H9 (cell line): ENCODE measurements around the gene PIAS1. TPM values are rescaled to one million over a fixed set of nuclear protein-coding genes. Genes with fewer than 3 reads are reported as not detected.

Experiments
- DNase-seq: peaks from one replicate; pipeline ENCODE4 v3.0.0-alpha.2; 2017
- H2AFZ ChIP-seq: one replicate; pipeline ENCODE4 v1.6.1; 2013; ENCODE audit warnings: mild to moderate bottlenecking, low read length, control low read depth, moderate library complexity
- H2AK5ac ChIP-seq: 2 replicates; pipeline ENCODE4 v1.6.1; 2013; ENCODE audit warnings: low read length, control low read depth, mixed read lengths; ENCODE audit not compliant: insufficient read length
- H2BK120ac ChIP-seq: one replicate; pipeline ENCODE4 v1.6.1; 2013; ENCODE audit warnings: low read depth, mild to moderate bottlenecking, low read length, control low read depth, inconsistent platforms; ENCODE audit not compliant: poor library complexity, severe bottlenecking
- H2BK12ac ChIP-seq: 2 replicates; pipeline ENCODE4 v1.6.1; 2013; ENCODE audit warnings: low read length, control low read depth, mixed read lengths, low read depth; ENCODE audit not compliant: insufficient read length
- H2BK15ac ChIP-seq: 2 replicates; pipeline ENCODE4 v1.6.1; 2013; ENCODE audit warnings: low read depth, low read length, control low read depth
- H2BK20ac ChIP-seq: one replicate; pipeline ENCODE4 v1.6.1; 2013; ENCODE audit warnings: low read depth, mild to moderate bottlenecking, low read length, control low read depth, inconsistent platforms; ENCODE audit not compliant: poor library complexity, severe bottlenecking
- H2BK5ac ChIP-seq: 2 replicates; pipeline ENCODE4 v1.6.1; 2013; ENCODE audit warnings: low read length, control low read depth, mixed read lengths; ENCODE audit not compliant: insufficient read length
- H3K14ac ChIP-seq: 2 replicates; pipeline ENCODE4 v1.6.1; 2013; ENCODE audit warnings: low read length, control low read depth; ENCODE audit not compliant: insufficient read depth
- H3K18ac ChIP-seq: 2 replicates; pipeline ENCODE4 v1.6.1; 2013; ENCODE audit warnings: low read depth, mild to moderate bottlenecking, mixed read lengths, low read length, control low read depth; ENCODE audit not compliant: insufficient read length
- H3K23ac ChIP-seq: 2 replicates; pipeline ENCODE4 v1.6.1; 2013; ENCODE audit warnings: low read length, control low read depth, mixed read lengths, low read depth; ENCODE audit not compliant: insufficient read length
- H3K23me2 ChIP-seq: 2 replicates; pipeline ENCODE4 v1.6.1; 2013; ENCODE audit warnings: low read depth, mild to moderate bottlenecking, mixed read lengths, low read length, control low read depth; ENCODE audit not compliant: insufficient read length, poor library complexity, severe bottlenecking
- H3K27ac ChIP-seq: 2 replicates; pipeline ENCODE4 v1.5.1; 2013; ENCODE audit warnings: low read length, control low read depth, mixed read lengths, low read depth; ENCODE audit not compliant: insufficient read length
- H3K27me3 ChIP-seq: 2 replicates; pipeline ENCODE4 v1.6.1; 2013; ENCODE audit warnings: low read length, control low read depth, inconsistent platforms; ENCODE audit not compliant: insufficient read depth
- H3K4ac ChIP-seq: 2 replicates; pipeline ENCODE4 v1.6.1; 2013; ENCODE audit warnings: low read depth, mild to moderate bottlenecking, control low read depth, inconsistent platforms, low read length, moderate library complexity
- H3K4me1 ChIP-seq: 2 replicates; pipeline ENCODE4 v1.6.1; 2013; ENCODE audit warnings: low read length, control low read depth, inconsistent platforms; ENCODE audit not compliant: insufficient read depth
- H3K4me2 ChIP-seq: 2 replicates; pipeline ENCODE4 v1.6.1; 2013; ENCODE audit warnings: low read length, control low read depth, mixed read lengths; ENCODE audit not compliant: insufficient read length, insufficient read depth
- H3K56ac ChIP-seq: 2 replicates; pipeline ENCODE4 v1.6.1; 2013; ENCODE audit warnings: low read depth, mild to moderate bottlenecking, mixed read lengths, low read length, control low read depth; ENCODE audit not compliant: insufficient read length
- H3K79me1 ChIP-seq: 2 replicates; pipeline ENCODE4 v1.6.1; 2013; ENCODE audit warnings: low read depth, mild to moderate bottlenecking, moderate library complexity, low read length, control low read depth, inconsistent platforms; ENCODE audit not compliant: insufficient read depth, poor library complexity, severe bottlenecking
- H3K79me2 ChIP-seq: 2 replicates; pipeline ENCODE4 v1.6.1; 2013; ENCODE audit warnings: low read length, control low read depth, inconsistent platforms; ENCODE audit not compliant: insufficient read depth
- H3K9ac ChIP-seq: 2 replicates; pipeline ENCODE4 v1.6.1; 2013; ENCODE audit warnings: low read length, control low read depth, mixed read lengths; ENCODE audit not compliant: insufficient read length; ENCODE audit errors: extremely low read depth
- H3K9me3 ChIP-seq: one replicate; pipeline ENCODE4 v1.6.1; 2013; ENCODE audit warnings: low read depth, low read length, inconsistent platforms; ENCODE audit not compliant: control insufficient read depth
- H3T11ph ChIP-seq: one replicate; pipeline ENCODE4 v1.6.1; 2013; ENCODE audit warnings: mild to moderate bottlenecking, low read length, control low read depth, inconsistent platforms
- H4K20me1 ChIP-seq: one replicate; pipeline ENCODE4 v1.6.1; 2013; ENCODE audit not compliant: control insufficient read depth, insufficient read length, insufficient read depth
- H4K5ac ChIP-seq: 2 replicates; pipeline ENCODE4 v1.6.1; 2013; ENCODE audit warnings: low read depth, mild to moderate bottlenecking, mixed read lengths, low read length, control low read depth; ENCODE audit not compliant: insufficient read length
- H4K8ac ChIP-seq: replicated peaks from 2 replicates; pipeline ENCODE4 v1.6.1; 2013; ENCODE audit warnings: low read length, control low read depth, mixed read lengths, low read depth; ENCODE audit not compliant: insufficient read length
- H4K91ac ChIP-seq: 2 replicates; pipeline ENCODE4 v1.6.1; 2013; ENCODE audit warnings: low read depth, mild to moderate bottlenecking, moderate library complexity, mixed read lengths, low read length, control low read depth; ENCODE audit not compliant: insufficient read length
- H3K27ac Mint-ChIP-seq, 3 experiments: 2 replicates in 2 of 3; 3 replicates in 1 of 3; pipeline ENCODE4 v1.8.0; 2020 to 2021; ENCODE audit warnings: mixed read lengths in 3 of 3, mild to moderate bottlenecking in 1 of 3, moderate library complexity in 1 of 3
- H3K27me3 Mint-ChIP-seq: 2 replicates; pipeline ENCODE4 v1.8.0; 2021; ENCODE audit warnings: low read depth, mild to moderate bottlenecking, moderate library complexity, mixed read lengths
- H3K36me3 Mint-ChIP-seq, 3 experiments: 2 replicates in 2 of 3; 3 replicates in 1 of 3; pipeline ENCODE4 v1.8.0; 2020 to 2021; ENCODE audit warnings: low read depth in 3 of 3, mixed read lengths in 3 of 3; ENCODE audit not compliant: insufficient read depth in 1 of 3
- H3K4me1 Mint-ChIP-seq, 2 experiments: 2 replicates each; pipeline ENCODE4 v1.8.0; 2020; ENCODE audit warnings: mixed read lengths in 2 of 2
- H3K4me3 Mint-ChIP-seq, 2 experiments: 2 replicates in 1 of 2; 3 replicates in 1 of 2; pipeline ENCODE4 v1.8.0; 2020 to 2021; ENCODE audit warnings: mild to moderate bottlenecking in 2 of 2, mixed read lengths in 2 of 2, moderate library complexity in 1 of 2
- H3K9me3 Mint-ChIP-seq, 2 experiments: 2 replicates in 1 of 2; 3 replicates in 1 of 2; pipeline ENCODE4 v1.8.0; 2020; ENCODE audit warnings: mild to moderate bottlenecking in 2 of 2, mixed read lengths in 2 of 2, moderate library complexity in 1 of 2
- WGBS: extraction: QIAGEN DNeasy Blood & Tissue Kit; methylation state at CpG from one replicate; pipeline ENCODE4 v1.1.7; 2013; ENCODE audit warnings: missing lambda C conversion rate, low lambda C conversion rate, mixed read lengths; ENCODE audit not compliant: insufficient read length; ENCODE audit errors: extremely low coverage; 5-methylcytosine and 5-hydroxymethylcytosine counted together
- total RNA-seq: library from RNA; stranded (reverse); gene quantifications from 2 replicates; pipeline ENCODE4 v1.2.1, GENCODE V29; 2021
- TF ChIP-seq, protein P1 (sequence below): fragments of 200-600 bp; sonication (generic); conservative IDR thresholded peaks from 3 replicates; pipeline ENCODE4 v1.8.0; 2021; ENCODE audit warnings: antibody characterized with exemption, mild to moderate bottlenecking

The PIAS1 gene
- total RNA-seq, 1 experiment from 2014 or later: 31.1 TPM

- no peak overlapping the region for H2AFZ ChIP-seq
- H3K4me3 Mint-ChIP-seq: no peak overlapping the region
- no CpG with 5 or more reads among the region's 4 CpGs for WGBS
- no peak overlapping the region for H4K91ac ChIP-seq
- H3K4ac ChIP-seq: no peak overlapping the region
- no peak overlapping the region for H2BK20ac ChIP-seq
- no peak overlapping the region for H3K56ac ChIP-seq
- H4K5ac ChIP-seq: no peak overlapping the region
- no peak overlapping the region for H3K27ac ChIP-seq
- no peak overlapping the region for H3K14ac ChIP-seq
- no peak for DNase-seq
- no peaks in the 10 kb centered on the region for H3K23me2 ChIP-seq
- no peak overlapping the region for H3K4me2 ChIP-seq
- H3T11ph ChIP-seq: no peak overlapping the region
- H3K27me3 Mint-ChIP-seq: no peaks in the 10 kb centered on the region
- H2BK120ac ChIP-seq: no peak overlapping the region
- H3K36me3 Mint-ChIP-seq: peaks cover 0 to 5% (median 4%) of the 10 kb centered on the region in 3 experiments; a peak in 4 of 7 replicates
- no peak overlapping the region for H2AK5ac ChIP-seq
- no peaks in the 10 kb centered on the region; the same call in 1 of the 2 replicates for H3K79me2 ChIP-seq
- no peaks in the 10 kb centered on the region for H3K9me3 Mint-ChIP-seq
- H2BK5ac ChIP-seq: no peak overlapping the region
- H3K9me3 ChIP-seq: no peaks in the 10 kb centered on the region
- no peak overlapping the region for H3K9ac ChIP-seq
- no peak overlapping the region for H3K18ac ChIP-seq
- H3K4me1 ChIP-seq: no peaks in the 10 kb centered on the region
- no peaks in the 10 kb centered on the region for H3K27me3 ChIP-seq
- no peak overlapping the region for H2BK12ac ChIP-seq
- H2BK15ac ChIP-seq: no peak overlapping the region
- no peak overlapping the region for H3K23ac ChIP-seq
- H3K4me1 Mint-ChIP-seq: peaks cover 26 to 28% of the 10 kb centered on the region in 2 experiments
- H3K79me1 ChIP-seq: no peaks in the 10 kb centered on the region
- TF ChIP-seq, protein P1, sequence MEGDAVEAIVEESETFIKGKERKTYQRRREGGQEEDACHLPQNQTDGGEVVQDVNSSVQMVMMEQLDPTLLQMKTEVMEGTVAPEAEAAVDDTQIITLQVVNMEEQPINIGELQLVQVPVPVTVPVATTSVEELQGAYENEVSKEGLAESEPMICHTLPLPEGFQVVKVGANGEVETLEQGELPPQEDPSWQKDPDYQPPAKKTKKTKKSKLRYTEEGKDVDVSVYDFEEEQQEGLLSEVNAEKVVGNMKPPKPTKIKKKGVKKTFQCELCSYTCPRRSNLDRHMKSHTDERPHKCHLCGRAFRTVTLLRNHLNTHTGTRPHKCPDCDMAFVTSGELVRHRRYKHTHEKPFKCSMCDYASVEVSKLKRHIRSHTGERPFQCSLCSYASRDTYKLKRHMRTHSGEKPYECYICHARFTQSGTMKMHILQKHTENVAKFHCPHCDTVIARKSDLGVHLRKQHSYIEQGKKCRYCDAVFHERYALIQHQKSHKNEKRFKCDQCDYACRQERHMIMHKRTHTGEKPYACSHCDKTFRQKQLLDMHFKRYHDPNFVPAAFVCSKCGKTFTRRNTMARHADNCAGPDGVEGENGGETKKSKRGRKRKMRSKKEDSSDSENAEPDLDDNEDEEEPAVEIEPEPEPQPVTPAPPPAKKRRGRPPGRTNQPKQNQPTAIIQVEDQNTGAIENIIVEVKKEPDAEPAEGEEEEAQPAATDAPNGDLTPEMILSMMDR: no peak
- no peak overlapping the region for H3K27ac Mint-ChIP-seq
- H4K20me1 ChIP-seq: no peaks in the 10 kb centered on the region
- no peak overlapping the region for H4K8ac ChIP-seq
Observed at GRCh38 chr15:68083463-68083862, 29.3 kb downstream of the PIAS1 start.
